ENCODE results near the gene SLAMF8.

DNA sequence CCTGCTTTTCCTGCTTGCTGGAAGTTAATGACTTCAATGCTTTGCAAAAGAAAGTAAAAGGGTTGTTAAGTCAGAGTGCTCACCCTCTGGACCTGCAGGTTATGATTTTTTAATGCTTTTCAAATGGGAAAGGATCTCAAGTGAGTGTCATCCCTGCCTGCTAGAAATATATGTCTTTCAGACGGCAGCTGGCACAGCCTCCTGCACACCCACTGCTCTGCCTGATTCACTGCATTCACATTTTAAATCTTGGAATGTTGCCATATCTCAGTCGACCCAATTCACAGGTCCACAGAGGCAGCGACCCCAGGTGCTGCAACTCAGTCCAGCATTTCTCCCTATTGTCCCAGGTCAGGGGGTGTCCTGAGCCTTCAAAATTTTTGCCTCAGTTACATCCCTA is 35.2 kb upstream of the SLAMF8 start:
- no peak for TF ChIP-seq CTCF (IDR thresholded peaks at IDR 0.05)
- no peak for TF ChIP-seq POLR2A (IDR thresholded peaks at IDR 0.05)
- TF ChIP-seq EP300 (IDR thresholded peaks at IDR 0.05): no peak
- no peak for TF ChIP-seq POLR2AphosphoS5 (IDR thresholded peaks at IDR 0.05)

All from sigmoid colon (tissue), 4 donors.